ENCODE results near the gene IRX5. TPM values are rescaled to one million over a fixed set of nuclear protein-coding genes. Genes with fewer than 3 reads are reported as not detected.

The IRX5 gene
- total RNA-seq, 1 donor from 2014 or later: 23.8 TPM

DNA sequence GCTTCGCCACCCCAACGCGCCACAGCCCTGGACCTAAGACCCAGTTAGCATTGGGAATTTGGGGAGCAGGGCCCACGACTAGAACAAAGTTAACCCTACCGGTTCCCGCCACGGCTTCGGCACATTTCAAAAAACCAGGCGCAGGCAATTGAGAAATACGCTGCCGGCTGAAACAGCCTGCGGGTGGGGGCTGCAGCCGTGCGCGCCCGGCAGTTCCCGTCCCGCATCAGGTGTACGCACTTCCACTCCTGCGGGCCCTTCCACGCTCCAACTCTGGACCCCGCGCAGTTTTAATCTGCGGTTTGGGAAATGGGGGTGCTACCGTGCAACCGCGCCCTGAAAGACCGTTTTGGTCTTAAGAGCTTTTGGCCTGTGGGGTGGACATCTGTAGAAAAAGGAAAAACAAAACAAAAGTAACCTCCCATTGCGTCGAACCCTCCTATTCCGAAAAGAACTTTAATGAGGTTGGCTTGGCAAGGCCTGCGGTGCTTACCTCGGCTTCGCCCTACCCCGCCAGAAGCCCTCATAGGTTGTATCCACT lies 7.1 kb downstream of the IRX5 start:
- Histone ChIP-seq H3K27ac (peak overlapping the region; percentile 79), H3K27me3 (ENCODE audit: low read depth) (peaks cover 89% of the 10 kb centered on the region), H3K9me3 (no peaks in the 10 kb centered on the region), H3K4me1 (peaks cover 32% of the 10 kb centered on the region), H3K36me3 (no peaks in the 10 kb centered on the region), H3K4me3 (peak overlapping the region; percentile 68)
- intact Hi-C loops (cut with DNase I): no loop called here
- ATAC-seq: peak; percentile 20 to 29
- no peak for DNase-seq
- TF ChIP-seq, protein P1, sequence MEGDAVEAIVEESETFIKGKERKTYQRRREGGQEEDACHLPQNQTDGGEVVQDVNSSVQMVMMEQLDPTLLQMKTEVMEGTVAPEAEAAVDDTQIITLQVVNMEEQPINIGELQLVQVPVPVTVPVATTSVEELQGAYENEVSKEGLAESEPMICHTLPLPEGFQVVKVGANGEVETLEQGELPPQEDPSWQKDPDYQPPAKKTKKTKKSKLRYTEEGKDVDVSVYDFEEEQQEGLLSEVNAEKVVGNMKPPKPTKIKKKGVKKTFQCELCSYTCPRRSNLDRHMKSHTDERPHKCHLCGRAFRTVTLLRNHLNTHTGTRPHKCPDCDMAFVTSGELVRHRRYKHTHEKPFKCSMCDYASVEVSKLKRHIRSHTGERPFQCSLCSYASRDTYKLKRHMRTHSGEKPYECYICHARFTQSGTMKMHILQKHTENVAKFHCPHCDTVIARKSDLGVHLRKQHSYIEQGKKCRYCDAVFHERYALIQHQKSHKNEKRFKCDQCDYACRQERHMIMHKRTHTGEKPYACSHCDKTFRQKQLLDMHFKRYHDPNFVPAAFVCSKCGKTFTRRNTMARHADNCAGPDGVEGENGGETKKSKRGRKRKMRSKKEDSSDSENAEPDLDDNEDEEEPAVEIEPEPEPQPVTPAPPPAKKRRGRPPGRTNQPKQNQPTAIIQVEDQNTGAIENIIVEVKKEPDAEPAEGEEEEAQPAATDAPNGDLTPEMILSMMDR (IDR thresholded peaks at IDR 0.05): no peak

DNA sequence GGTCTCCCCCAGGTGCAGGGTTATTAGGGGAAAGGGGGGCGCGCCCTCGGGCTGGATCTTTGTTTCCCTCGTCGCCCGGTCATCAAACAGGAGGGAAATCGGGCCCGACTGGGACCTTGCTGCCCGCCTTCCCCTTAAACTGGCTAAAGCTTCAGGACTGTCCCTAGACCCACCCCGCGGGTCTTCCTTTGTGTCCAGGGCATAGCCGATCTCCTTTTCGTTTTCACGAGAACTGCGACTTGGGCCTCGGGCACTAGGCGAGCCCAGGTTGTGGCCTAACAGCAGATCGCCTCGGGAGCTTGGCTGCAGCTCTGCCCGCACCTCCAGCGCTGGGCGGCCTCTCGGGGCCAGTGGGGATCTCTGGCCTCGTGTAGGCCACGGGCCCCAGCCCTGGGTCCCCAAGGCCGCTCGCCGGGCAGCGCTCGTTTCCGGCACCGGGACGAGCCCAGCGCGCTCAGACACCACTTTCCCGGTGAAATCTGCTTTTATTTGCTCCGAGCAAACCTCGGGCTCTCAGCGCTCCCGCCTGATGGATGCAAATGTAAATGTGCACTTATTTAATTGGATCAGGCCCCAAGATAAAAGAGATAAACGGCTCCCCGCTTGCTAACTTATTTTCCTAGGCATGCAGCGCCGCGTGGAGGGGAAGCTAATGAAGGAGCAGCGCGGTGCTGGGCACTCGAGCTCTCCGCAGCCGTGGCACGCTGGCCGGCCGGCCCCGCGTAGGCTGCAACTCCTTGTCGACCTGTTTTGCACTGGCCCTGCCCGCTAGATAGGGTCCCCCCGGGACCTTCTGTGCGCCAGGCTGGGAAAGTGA lies 7.8 kb downstream of the IRX5 start:
- peaks cover 83% of the 10 kb centered on the region for H3K27me3 ChIP-seq (ENCODE audit: low read depth)
- H3K27ac ChIP-seq: peak overlapping the region; percentile 79
- intact Hi-C loops (cut with DNase I): no loop called here
- peaks cover 30% of the 10 kb centered on the region for H3K4me1 ChIP-seq
- ATAC-seq (peak; percentile 37 to 48), DNase-seq (peak; percentile 63)
- H3K4me3 ChIP-seq: peak overlapping the region; percentile 68
- H3K36me3 ChIP-seq: no peaks in the 10 kb centered on the region
- no peaks in the 10 kb centered on the region for H3K9me3 ChIP-seq
- TF ChIP-seq, protein P1 (IDR thresholded peaks at IDR 0.05): no peak

DNA sequence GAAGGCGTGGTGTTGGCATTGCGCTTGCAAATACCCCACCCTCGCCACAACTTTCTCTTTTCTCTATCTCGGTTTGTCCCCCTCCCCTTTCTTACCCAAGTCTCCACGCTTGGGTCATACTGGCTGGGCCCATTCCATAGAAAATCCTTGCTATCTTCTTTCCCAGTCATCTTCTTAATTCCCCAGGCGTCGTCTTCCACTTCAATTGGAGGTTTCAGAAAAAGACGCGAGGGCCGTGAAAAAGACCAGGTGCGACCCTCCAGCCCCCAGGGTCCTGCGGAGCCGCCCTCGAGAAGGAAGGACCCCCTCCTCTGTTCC lies 8.3 kb downstream of the IRX5 start:
- Histone ChIP-seq H3K4me1 (peaks cover 29% of the 10 kb centered on the region), H3K9me3 (no peaks in the 10 kb centered on the region), H3K36me3 (no peaks in the 10 kb centered on the region), H3K4me3 (peak overlapping the region; percentile 68), H3K27ac (peak overlapping the region; percentile 79), H3K27me3 (ENCODE audit: low read depth) (peaks cover 78% of the 10 kb centered on the region)
- intact Hi-C loops (cut with DNase I): no loop called here
- TF ChIP-seq, protein P1 (IDR thresholded peaks at IDR 0.05): no peak
- no peak for ATAC-seq
- DNase-seq: no peak

DNA sequence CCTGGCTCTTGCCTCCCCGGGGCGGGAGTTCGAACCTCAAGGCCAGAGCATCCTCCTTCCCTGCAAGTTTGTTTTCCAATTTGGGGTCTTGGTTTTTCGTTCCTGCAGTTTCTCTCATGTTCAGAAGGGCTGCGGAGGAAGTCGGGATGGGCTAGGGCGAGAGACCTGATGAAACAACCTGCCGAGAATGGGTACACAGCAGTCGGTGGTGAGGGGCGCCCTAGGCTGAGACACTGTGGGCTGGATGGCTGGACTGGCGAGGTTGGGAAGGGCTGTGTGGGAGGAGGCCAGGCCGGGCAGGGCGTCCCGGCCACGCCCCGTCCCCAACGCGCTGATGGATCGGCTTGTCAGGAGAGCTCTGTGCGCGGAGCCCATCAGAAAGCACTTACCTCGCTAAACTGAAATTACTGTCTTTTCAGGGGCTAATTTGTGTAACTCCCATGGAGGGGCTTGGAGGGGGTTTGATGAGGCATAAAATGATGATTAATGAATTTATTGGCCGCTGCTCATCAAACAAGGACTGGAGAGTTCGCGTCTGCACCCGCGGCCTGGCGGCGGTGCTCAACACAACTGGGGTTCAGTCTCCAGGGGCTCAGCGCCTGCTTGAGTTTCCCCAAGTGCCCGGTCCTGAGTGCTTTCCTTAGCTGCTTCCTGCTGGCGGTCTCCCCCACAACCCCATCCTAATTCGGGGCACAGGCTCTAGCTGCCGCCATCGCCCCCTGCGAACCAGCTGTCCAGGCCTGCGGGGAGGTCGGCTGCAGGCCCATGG lies 9.0 kb downstream of the IRX5 start:
- TF ChIP-seq, protein P1 (IDR thresholded peaks at IDR 0.05): no peak
- no peak overlapping the region for H3K4me3 ChIP-seq
- H3K27ac ChIP-seq: no peak overlapping the region
- H3K4me1 ChIP-seq: peaks cover 29% of the 10 kb centered on the region
- peak; percentile 57 for DNase-seq
- intact Hi-C loops (cut with DNase I): no loop called here
- no peaks in the 10 kb centered on the region for H3K36me3 ChIP-seq
- no peak for ATAC-seq
- H3K27me3 ChIP-seq (ENCODE audit: low read depth): peaks cover 71% of the 10 kb centered on the region
- no peaks in the 10 kb centered on the region for H3K9me3 ChIP-seq

DNA sequence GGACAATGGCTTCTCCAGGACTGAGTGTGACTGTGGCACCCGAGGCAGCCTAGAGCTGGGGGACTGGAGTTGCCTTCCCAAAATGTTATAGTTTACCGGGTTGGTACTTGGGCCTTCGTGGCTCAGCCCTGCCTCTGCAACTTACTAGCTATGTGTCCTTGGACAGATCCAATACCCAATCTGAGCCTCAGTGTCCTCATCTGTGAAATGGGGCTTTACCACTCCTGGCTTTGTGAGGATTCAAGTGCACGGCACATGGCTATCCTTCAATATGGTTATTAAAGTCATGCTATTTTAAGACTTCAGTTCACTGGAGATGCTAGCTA lies 9.6 kb downstream of the IRX5 start:
- TF ChIP-seq, protein P1 (IDR thresholded peaks at IDR 0.05): no peak
- ATAC-seq: no peak

More for the DNA sequence above, 9.6 kb downstream of the IRX5 start:
- Histone ChIP-seq H3K27me3 (ENCODE audit: low read depth) (peaks cover 71% of the 10 kb centered on the region), H3K9me3 (no peaks in the 10 kb centered on the region), H3K36me3 (no peaks in the 10 kb centered on the region), H3K4me1 (peaks cover 29% of the 10 kb centered on the region), H3K27ac (no peak overlapping the region), H3K4me3 (no peak overlapping the region)
- intact Hi-C loops (cut with DNase I): no loop called here
- DNase-seq: no peak

Measured in lower lobe of right lung (tissue), 2 donors.